ENCODE results near the gene PLA2G2F.

PLA2G2F gene

DNA sequence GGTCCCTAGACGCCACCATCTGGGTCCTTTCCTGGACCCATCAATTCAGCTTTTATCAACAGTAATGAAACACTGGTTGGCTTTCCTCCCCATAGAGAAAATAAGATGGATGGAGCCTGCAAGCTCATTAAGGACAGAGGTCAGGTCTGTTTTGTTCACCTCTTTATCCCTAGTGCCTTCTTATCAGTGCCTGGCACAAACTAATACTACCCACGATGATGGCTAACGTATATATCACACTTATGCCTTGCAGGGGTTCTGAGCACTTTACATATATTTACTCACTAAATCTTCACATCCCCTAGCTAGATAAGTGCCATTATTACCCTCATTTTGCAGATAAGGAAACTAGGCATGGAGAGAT is 41.7 kb downstream of the PLA2G2F start:
- no peak for DNase-seq (ENCODE audit: low read depth in 1 of 2, low spot score in 1 of 2)
- TF ChIP-seq POLR2AphosphoS5 (IDR thresholded peaks at IDR 0.05; ENCODE audit: low read depth): no peak
- TF ChIP-seq, protein P1, sequence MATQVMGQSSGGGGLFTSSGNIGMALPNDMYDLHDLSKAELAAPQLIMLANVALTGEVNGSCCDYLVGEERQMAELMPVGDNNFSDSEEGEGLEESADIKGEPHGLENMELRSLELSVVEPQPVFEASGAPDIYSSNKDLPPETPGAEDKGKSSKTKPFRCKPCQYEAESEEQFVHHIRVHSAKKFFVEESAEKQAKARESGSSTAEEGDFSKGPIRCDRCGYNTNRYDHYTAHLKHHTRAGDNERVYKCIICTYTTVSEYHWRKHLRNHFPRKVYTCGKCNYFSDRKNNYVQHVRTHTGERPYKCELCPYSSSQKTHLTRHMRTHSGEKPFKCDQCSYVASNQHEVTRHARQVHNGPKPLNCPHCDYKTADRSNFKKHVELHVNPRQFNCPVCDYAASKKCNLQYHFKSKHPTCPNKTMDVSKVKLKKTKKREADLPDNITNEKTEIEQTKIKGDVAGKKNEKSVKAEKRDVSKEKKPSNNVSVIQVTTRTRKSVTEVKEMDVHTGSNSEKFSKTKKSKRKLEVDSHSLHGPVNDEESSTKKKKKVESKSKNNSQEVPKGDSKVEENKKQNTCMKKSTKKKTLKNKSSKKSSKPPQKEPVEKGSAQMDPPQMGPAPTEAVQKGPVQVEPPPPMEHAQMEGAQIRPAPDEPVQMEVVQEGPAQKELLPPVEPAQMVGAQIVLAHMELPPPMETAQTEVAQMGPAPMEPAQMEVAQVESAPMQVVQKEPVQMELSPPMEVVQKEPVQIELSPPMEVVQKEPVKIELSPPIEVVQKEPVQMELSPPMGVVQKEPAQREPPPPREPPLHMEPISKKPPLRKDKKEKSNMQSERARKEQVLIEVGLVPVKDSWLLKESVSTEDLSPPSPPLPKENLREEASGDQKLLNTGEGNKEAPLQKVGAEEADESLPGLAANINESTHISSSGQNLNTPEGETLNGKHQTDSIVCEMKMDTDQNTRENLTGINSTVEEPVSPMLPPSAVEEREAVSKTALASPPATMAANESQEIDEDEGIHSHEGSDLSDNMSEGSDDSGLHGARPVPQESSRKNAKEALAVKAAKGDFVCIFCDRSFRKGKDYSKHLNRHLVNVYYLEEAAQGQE (IDR thresholded peaks at IDR 0.05; ENCODE audit: insufficient replicate concordance, low read depth): no peak
- TF ChIP-seq GABPA (IDR thresholded peaks at IDR 0.05; ENCODE audit: low read depth): no peak
- TF ChIP-seq, protein P2, sequence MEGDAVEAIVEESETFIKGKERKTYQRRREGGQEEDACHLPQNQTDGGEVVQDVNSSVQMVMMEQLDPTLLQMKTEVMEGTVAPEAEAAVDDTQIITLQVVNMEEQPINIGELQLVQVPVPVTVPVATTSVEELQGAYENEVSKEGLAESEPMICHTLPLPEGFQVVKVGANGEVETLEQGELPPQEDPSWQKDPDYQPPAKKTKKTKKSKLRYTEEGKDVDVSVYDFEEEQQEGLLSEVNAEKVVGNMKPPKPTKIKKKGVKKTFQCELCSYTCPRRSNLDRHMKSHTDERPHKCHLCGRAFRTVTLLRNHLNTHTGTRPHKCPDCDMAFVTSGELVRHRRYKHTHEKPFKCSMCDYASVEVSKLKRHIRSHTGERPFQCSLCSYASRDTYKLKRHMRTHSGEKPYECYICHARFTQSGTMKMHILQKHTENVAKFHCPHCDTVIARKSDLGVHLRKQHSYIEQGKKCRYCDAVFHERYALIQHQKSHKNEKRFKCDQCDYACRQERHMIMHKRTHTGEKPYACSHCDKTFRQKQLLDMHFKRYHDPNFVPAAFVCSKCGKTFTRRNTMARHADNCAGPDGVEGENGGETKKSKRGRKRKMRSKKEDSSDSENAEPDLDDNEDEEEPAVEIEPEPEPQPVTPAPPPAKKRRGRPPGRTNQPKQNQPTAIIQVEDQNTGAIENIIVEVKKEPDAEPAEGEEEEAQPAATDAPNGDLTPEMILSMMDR (IDR thresholded peaks at IDR 0.05; ENCODE audit: insufficient read depth, low read length): no peak
- no peak for TF ChIP-seq SPI1 (IDR thresholded peaks at IDR 0.05; ENCODE audit: borderline replicate concordance, low read depth)
- no peaks in the 10 kb centered on the region for H3K27me3 ChIP-seq (ENCODE audit: insufficient read depth, poor library complexity, severe bottlenecking)
- no peak overlapping the region for H3K27ac ChIP-seq (replicated peaks)
- H3K4me3 ChIP-seq (replicated peaks; ENCODE audit: insufficient read depth, low read length): no peak overlapping the region

DNA sequence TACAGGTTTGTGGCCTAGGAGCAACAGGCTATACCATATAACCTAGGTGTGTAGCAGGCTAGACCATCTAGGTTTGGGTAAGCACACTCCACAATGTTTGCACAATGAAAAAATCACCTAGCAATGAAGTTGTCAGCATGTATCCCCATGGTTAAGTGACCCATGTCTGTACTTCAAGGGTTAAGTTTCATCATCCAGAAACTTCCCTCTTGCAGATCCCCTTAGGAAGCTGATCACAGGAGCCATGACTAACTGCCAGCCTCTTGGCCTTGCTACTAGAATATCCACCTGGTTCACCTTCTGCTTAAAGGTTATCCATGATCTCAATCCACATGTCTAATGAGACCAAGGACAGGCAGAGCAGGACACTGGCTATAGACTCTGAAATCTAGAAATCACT is 43.3 kb downstream of the PLA2G2F start:
- TF ChIP-seq, protein P1 (IDR thresholded peaks at IDR 0.05; ENCODE audit: insufficient replicate concordance, low read depth): no peak
- TF ChIP-seq SPI1 (IDR thresholded peaks at IDR 0.05; ENCODE audit: borderline replicate concordance, low read depth) (no peak), POLR2AphosphoS5 (IDR thresholded peaks at IDR 0.05; ENCODE audit: low read depth) (no peak), GABPA (IDR thresholded peaks at IDR 0.05; ENCODE audit: low read depth) (no peak)
- TF ChIP-seq, protein P2 (IDR thresholded peaks at IDR 0.05; ENCODE audit: insufficient read depth, low read length): no peak
- no peaks in the 10 kb centered on the region for H3K27me3 ChIP-seq (ENCODE audit: insufficient read depth, poor library complexity, severe bottlenecking)
- no peak overlapping the region for H3K4me3 ChIP-seq (replicated peaks; ENCODE audit: insufficient read depth, low read length)
- no peak overlapping the region for H3K27ac ChIP-seq (replicated peaks)
- no peak for DNase-seq (ENCODE audit: low read depth in 1 of 2, low spot score in 1 of 2)

DNA sequence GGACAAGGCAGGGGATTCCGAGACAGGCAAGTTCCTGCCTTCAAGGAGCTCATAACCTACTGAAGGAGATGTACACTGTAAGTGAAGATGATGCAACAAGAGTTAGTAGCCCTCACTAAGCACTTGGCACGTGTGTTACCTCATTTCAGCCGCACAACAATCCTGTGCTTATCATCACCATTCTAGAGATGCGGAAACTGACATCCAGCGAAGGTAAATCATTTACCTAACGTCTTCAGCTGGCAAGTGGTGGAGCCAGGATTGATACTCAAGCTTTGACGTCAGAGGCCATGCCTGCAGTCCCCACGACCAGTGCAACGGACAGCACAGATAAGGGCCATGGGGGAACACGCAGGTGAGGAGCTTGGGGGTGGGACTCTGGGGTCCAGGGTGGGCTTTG is 43.9 kb downstream of the PLA2G2F start:
- no peaks in the 10 kb centered on the region for H3K27me3 ChIP-seq (ENCODE audit: insufficient read depth, poor library complexity, severe bottlenecking)
- no peak overlapping the region for H3K4me3 ChIP-seq (replicated peaks; ENCODE audit: insufficient read depth, low read length)
- TF ChIP-seq, protein P1 (IDR thresholded peaks at IDR 0.05; ENCODE audit: insufficient replicate concordance, low read depth): no peak
- no peak for TF ChIP-seq GABPA (IDR thresholded peaks at IDR 0.05; ENCODE audit: low read depth)
- TF ChIP-seq, protein P2 (IDR thresholded peaks at IDR 0.05; ENCODE audit: insufficient read depth, low read length): no peak
- H3K27ac ChIP-seq (replicated peaks): no peak overlapping the region
- no peak for DNase-seq (ENCODE audit: low read depth in 1 of 2, low spot score in 1 of 2)

Data from HL-60 (cell line).